Skeletal muscle satellite cell (primary cell): ENCODE results near the gene SLC30A9.

ENCODE experiments used
- H3K27me3 ChIP-seq: 2 replicates; pipeline ENCODE4 v1.7.0; 2013; ENCODE audit warnings: low read length; ENCODE audit not compliant: control insufficient read depth, insufficient read depth
- H3K36me3 ChIP-seq: 2 replicates; pipeline ENCODE4 v1.7.0; 2013; ENCODE audit warnings: mild to moderate bottlenecking, control low read depth, low read length; ENCODE audit not compliant: insufficient read depth
- H3K4me1 ChIP-seq: 2 replicates; pipeline ENCODE4 v1.7.0; 2013; ENCODE audit warnings: low read length; ENCODE audit not compliant: control insufficient read depth, insufficient read depth
- H3K4me2 ChIP-seq: 2 replicates; pipeline ENCODE4 v1.7.0; 2013; ENCODE audit warnings: mild to moderate bottlenecking, low read length
- H3K4me3 ChIP-seq: 2 replicates; pipeline ENCODE4 v1.7.0; 2013; ENCODE audit warnings: low read length
- H3K9ac ChIP-seq: 2 replicates; pipeline ENCODE4 v1.7.0; 2013; ENCODE audit warnings: mild to moderate bottlenecking, low read depth, low read length, moderate library complexity
- H3K9me3 ChIP-seq: replicated peaks from 2 replicates; pipeline ENCODE4 v1.7.0; 2013; ENCODE audit warnings: mild to moderate bottlenecking, control low read depth, low read length

The SLC30A9 gene

DNA sequence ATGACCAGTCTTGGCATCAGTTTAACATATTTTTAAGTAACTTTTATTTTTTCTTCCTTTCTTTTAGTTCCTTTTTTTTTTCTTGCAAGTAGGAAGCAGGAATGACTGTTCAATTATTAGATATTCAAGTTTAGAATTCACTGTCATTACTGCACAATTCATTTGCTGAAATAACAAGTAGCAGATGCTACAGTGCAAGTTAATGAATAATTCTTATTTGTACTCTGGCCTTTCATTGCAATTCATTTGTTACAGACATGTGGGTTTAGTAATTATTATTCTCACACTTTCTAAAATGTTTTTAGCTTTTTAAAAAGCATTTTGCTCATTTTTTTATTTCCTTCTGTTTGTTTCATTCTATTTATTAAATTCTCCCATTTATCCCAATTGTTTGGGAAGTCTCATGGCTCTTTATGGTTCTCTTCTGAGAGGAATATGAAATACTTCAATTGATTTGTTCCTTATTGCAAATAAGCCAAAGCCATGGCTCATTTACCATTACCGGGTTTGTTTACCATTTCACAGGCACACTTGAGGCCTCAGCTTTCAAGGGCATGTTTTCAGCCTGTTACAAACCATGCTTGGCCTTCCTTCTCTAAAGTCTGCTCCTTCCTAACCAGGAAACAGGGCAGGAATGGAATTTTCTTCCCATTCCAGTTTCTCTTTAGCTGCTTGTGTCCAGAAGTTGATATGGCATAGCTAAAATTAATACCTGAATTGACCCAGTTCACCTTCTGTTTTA is 13.4 kb upstream of the SLC30A9 start:
- no peaks in the 10 kb centered on the region for H3K27me3 ChIP-seq
- H3K4me1 ChIP-seq: peaks cover 7% of the 10 kb centered on the region
- H3K9me3 ChIP-seq: no peaks in the 10 kb centered on the region
- no peak overlapping the region for H3K4me3 ChIP-seq
- no peak overlapping the region for H3K4me2 ChIP-seq
- no peak overlapping the region for H3K9ac ChIP-seq
- H3K36me3 ChIP-seq: no peaks in the 10 kb centered on the region

- H3K4me1 ChIP-seq: peaks cover 7% of the 10 kb centered on the region
- no peak overlapping the region for H3K4me3 ChIP-seq
- H3K36me3 ChIP-seq: no peaks in the 10 kb centered on the region
- no peak overlapping the region for H3K9ac ChIP-seq
- no peaks in the 10 kb centered on the region for H3K27me3 ChIP-seq
- no peaks in the 10 kb centered on the region for H3K9me3 ChIP-seq
- no peak overlapping the region for H3K4me2 ChIP-seq
Measured at GRCh38 chr4:41977709-41978108, 12.6 kb upstream of the SLC30A9 start.

GRCh38 chr4:41981456-41981855 is 8.9 kb upstream of the SLC30A9 start, which contains the start of gene DCAF4L1:
DCAF4L1 (plus strand) TSS chr4:41981756; CDS start chr4:41981793, 37 bp downstream.
- Histone ChIP-seq H3K4me2 (no peak within 1 kb of the TSS), H3K4me1 (peaks cover 7% of the 10 kb centered on the region), H3K36me3 (no peaks in the 10 kb centered on the region), H3K9me3 (no peaks in the 10 kb centered on the region), H3K4me3 (no peak within 1 kb of the TSS), H3K27me3 (no peaks in the 10 kb centered on the region), H3K9ac (no peak within 1 kb of the TSS)

DNA sequence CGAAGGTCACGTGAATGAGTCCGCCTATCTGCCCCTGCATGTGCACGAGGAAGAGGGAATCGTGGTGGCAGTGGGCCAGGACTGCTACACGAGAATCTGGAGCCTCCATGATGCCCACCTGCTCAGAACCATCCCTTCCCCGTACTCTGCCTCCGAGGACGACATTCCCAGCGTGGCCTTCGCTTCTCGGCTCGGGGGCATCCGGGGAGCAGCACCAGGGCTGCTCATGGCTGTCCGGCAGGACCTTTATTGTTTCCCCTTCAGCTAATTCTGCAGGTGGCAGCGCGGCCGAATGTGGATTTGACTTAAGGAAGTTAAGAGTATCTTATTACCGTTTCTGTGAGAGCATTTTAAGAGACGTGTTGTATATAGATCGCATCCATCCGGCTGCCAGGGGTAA is 7.6 kb upstream of the SLC30A9 start:
- Histone ChIP-seq H3K36me3 (no peaks in the 10 kb centered on the region), H3K4me1 (peaks cover 4% of the 10 kb centered on the region)

DNA sequence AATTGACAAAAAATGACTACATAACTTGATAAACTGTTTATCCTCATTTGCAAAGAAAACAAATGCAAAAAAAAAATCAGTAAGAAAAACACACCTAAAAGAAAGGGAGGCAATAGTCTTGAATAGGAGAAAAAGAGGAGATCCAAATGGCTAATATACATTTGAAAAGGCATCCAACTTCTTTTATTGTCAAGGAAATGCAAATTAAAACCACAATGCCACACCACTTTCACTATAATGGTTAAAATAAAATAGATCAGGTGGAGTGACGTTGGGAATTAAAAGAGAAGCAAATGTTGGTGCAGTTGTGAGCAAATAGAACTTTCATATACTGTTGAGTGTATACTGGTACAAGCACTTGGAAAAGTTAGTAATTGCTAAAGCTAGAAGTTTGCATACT is 5.2 kb upstream of the SLC30A9 start:
- Histone ChIP-seq H3K4me1 (peaks cover 4% of the 10 kb centered on the region), H3K9ac (no peak overlapping the region), H3K9me3 (no peaks in the 10 kb centered on the region), H3K4me2 (no peak overlapping the region), H3K36me3 (no peaks in the 10 kb centered on the region), H3K4me3 (no peak overlapping the region), H3K27me3 (no peaks in the 10 kb centered on the region)

More for the DNA sequence above, 7.6 kb upstream of the SLC30A9 start:
- no peaks in the 10 kb centered on the region for H3K9me3 ChIP-seq
- H3K4me3 ChIP-seq: no peak overlapping the region
- no peak overlapping the region for H3K9ac ChIP-seq
- no peak overlapping the region for H3K4me2 ChIP-seq
- no peaks in the 10 kb centered on the region for H3K27me3 ChIP-seq

DNA sequence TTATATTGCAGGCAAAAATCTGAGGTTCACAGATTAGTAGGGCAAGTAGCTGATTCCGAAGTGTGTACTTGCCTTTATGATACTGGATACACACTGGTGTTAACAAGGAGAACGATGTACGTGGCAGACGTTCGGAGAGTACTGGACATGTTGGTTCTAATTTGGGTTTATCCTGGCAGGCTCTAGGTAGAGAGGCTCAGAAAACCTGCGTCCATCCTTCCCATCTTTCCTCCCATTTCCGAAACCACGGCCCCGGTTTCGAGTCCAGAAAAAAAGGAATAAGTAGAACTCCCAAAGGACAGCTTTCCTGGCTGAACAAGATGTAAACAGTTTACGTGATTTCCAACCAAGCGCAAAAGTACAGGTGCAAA is 351 bp upstream of the SLC30A9 start:
- Histone ChIP-seq H3K4me2 (peak overlapping the region; percentile 86), H3K27me3 (no peaks in the 10 kb centered on the region), H3K4me3 (peak overlapping the region; percentile 83), H3K9ac (peak overlapping the region; percentile 95), H3K9me3 (no peaks in the 10 kb centered on the region), H3K36me3 (no peaks in the 10 kb centered on the region), H3K4me1 (peaks cover 18% of the 10 kb centered on the region)

DNA sequence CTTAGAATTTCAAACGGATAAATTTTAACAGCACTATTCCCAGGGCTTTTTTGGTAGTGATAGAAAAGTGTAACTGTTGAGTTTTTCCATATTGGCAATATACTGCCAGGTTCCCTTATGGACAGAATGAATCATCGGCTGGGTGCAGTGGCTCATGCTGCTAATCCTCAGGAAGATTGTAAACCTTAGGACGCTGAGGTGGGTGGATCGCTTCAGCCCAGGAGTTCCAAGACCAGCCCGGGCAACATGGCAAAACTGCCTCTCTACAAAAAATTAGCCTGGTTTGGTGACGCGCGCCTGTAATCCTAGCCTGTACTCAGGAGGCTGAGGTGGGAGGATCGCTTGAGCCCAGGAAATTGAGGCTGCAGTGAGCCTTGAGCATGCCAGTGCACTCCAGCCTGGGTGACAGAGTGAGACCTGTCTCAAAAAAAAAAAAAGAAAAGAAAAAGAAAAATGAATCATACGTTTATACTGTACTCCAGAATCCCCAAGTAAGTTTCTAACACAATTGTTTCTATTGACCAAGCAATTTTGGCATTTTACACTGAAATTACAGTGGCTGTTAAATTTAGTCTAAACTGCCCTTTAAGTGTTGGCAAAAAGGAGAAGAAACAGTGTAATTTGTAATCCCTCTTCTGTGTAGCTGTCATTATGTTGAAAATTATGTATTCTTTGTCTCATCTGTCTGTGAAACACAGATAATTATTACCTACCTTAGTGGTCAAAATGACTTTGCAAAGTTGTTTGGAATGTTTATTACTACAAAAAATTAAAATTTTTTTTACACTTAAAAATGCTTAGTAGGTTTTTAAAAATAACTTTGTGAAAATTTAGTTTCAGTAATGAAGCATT is 1.8 kb downstream of the SLC30A9 start:
- Histone ChIP-seq H3K4me1 (peaks cover 18% of the 10 kb centered on the region), H3K36me3 (no peaks in the 10 kb centered on the region), H3K27me3 (no peaks in the 10 kb centered on the region), H3K4me2 (peak overlapping the region; percentile 86), H3K9me3 (no peaks in the 10 kb centered on the region), H3K9ac (no peak overlapping the region), H3K4me3 (peak overlapping the region; percentile 83)

- peaks cover 18% of the 10 kb centered on the region for H3K4me1 ChIP-seq
- H3K36me3 ChIP-seq: no peaks in the 10 kb centered on the region
- H3K9me3 ChIP-seq: no peaks in the 10 kb centered on the region
- H3K4me2 ChIP-seq: peak overlapping the region; percentile 86
- H3K4me3 ChIP-seq: no peak overlapping the region
- H3K27me3 ChIP-seq: no peaks in the 10 kb centered on the region
- H3K9ac ChIP-seq: no peak overlapping the region
Measured at GRCh38 chr4:41992967-41993857, 2.9 kb downstream of the SLC30A9 start.

GRCh38 chr4:41994461-41994985 is 4.2 kb downstream of the SLC30A9 start:
- Histone ChIP-seq H3K4me2 (no peak overlapping the region), H3K27me3 (no peaks in the 10 kb centered on the region), H3K9me3 (no peaks in the 10 kb centered on the region), H3K4me3 (no peak overlapping the region), H3K4me1 (peaks cover 18% of the 10 kb centered on the region), H3K9ac (no peak overlapping the region), H3K36me3 (no peaks in the 10 kb centered on the region)

GRCh38 chr4:41998019-41998418 is 7.7 kb downstream of the SLC30A9 start:
- no peaks in the 10 kb centered on the region for H3K27me3 ChIP-seq

GRCh38 chr4:41999321-41999720 is 9.0 kb downstream of the SLC30A9 start:
- no peak overlapping the region for H3K4me3 ChIP-seq
- H3K36me3 ChIP-seq: peaks cover 8% of the 10 kb centered on the region
- H3K27me3 ChIP-seq: no peaks in the 10 kb centered on the region
- H3K4me2 ChIP-seq: no peak overlapping the region
- no peak overlapping the region for H3K9ac ChIP-seq
- H3K9me3 ChIP-seq: no peaks in the 10 kb centered on the region
- no peaks in the 10 kb centered on the region for H3K4me1 ChIP-seq

More at GRCh38 chr4:41998019-41998418, 7.7 kb downstream of the SLC30A9 start:
- H3K4me2 ChIP-seq: no peak overlapping the region
- no peak overlapping the region for H3K4me3 ChIP-seq
- no peaks in the 10 kb centered on the region for H3K9me3 ChIP-seq
- H3K36me3 ChIP-seq: peaks cover 8% of the 10 kb centered on the region
- H3K4me1 ChIP-seq: no peaks in the 10 kb centered on the region
- H3K9ac ChIP-seq: no peak overlapping the region
